HUES6 (cell line): ENCODE results near the gene SPOCD1.

Experiments used
- H3K27ac ChIP-seq: 2 replicates; pipeline ENCODE4 v1.7.0; 2013; ENCODE audit warnings: low read depth, mild to moderate bottlenecking, low read length, inconsistent platforms
- H3K27me3 ChIP-seq: 2 replicates; pipeline ENCODE4 v1.6.1; 2013; ENCODE audit warnings: low read length; ENCODE audit not compliant: control insufficient read depth, insufficient read depth
- H3K36me3 ChIP-seq: 2 replicates; pipeline ENCODE4 v1.6.1; 2013; ENCODE audit warnings: low read length; ENCODE audit not compliant: control insufficient read depth, insufficient read depth
- H3K4me1 ChIP-seq: 2 replicates; pipeline ENCODE4 v1.6.1; 2013; ENCODE audit warnings: low read length; ENCODE audit not compliant: control insufficient read depth, insufficient read depth
- H3K4me3 ChIP-seq: 2 replicates; pipeline ENCODE4 v1.5.1; 2013; ENCODE audit warnings: low read depth, low read length
- H3K9ac ChIP-seq: one replicate; pipeline ENCODE4 v1.6.1; 2013; ENCODE audit warnings: mild to moderate bottlenecking, low read length
- H3K9me3 ChIP-seq: 2 replicates; pipeline ENCODE4 v1.6.1; 2013; ENCODE audit warnings: low read depth, low read length; ENCODE audit not compliant: control insufficient read depth, insufficient read depth

The SPOCD1 gene

GRCh38 chr1:31779687-31780086 is 36.1 kb downstream of the SPOCD1 start:
- peaks cover 14% of the 10 kb centered on the region for H3K27me3 ChIP-seq
- H3K9me3 ChIP-seq, result no peaks in the 10 kb centered on the region
- H3K36me3 ChIP-seq, result no peaks in the 10 kb centered on the region
- no peak overlapping the region for H3K27ac ChIP-seq
- peaks cover 41% of the 10 kb centered on the region for H3K4me1 ChIP-seq
- H3K9ac ChIP-seq, result no peak overlapping the region
- no peak overlapping the region for H3K4me3 ChIP-seq

GRCh38 chr1:31778763-31779488 is 36.9 kb downstream of the SPOCD1 start:
- no peak overlapping the region for H3K4me3 ChIP-seq
- no peaks in the 10 kb centered on the region for H3K36me3 ChIP-seq
- H3K9ac ChIP-seq, result no peak overlapping the region
- no peak overlapping the region for H3K27ac ChIP-seq
- H3K27me3 ChIP-seq, result peaks cover 22% of the 10 kb centered on the region
- H3K4me1 ChIP-seq, result peaks cover 41% of the 10 kb centered on the region
- no peaks in the 10 kb centered on the region for H3K9me3 ChIP-seq

DNA sequence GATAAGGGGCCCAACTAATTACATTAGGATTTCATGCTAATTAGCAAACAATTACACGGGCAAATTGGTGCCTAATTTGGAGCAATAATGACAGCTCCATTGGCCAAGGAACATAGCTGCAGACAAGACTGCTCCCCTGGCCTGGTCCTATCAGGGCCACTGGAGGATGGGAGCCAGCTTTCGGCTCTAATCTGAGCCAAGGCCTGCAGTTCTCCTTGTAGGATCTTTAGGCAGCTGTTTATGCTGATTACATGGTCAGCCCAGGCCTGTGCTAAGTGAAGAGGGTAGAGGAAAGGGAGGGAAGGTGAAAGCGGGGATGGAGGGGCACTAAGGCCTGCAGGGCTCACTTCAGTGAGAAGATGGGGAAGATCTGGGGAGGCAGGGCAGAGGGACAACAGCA is 39.3 kb downstream of the SPOCD1 start:
- Histone ChIP-seq H3K27ac (no peak overlapping the region), H3K4me3 (no peak overlapping the region), H3K9ac (no peak overlapping the region), H3K4me1 (peaks cover 33% of the 10 kb centered on the region), H3K27me3 (peaks cover 46% of the 10 kb centered on the region), H3K9me3 (no peaks in the 10 kb centered on the region), H3K36me3 (no peaks in the 10 kb centered on the region)

GRCh38 chr1:31776032-31776431 is 39.8 kb downstream of the SPOCD1 start:
- H3K4me1 ChIP-seq, result peaks cover 29% of the 10 kb centered on the region
- H3K9ac ChIP-seq, result no peak overlapping the region
- H3K9me3 ChIP-seq, result no peaks in the 10 kb centered on the region
- H3K27ac ChIP-seq, result no peak overlapping the region
- peaks cover 51% of the 10 kb centered on the region for H3K27me3 ChIP-seq
- H3K36me3 ChIP-seq, result no peaks in the 10 kb centered on the region
- H3K4me3 ChIP-seq, result no peak overlapping the region

GRCh38 chr1:31775210-31775999 is 40.4 kb downstream of the SPOCD1 start:
- no peak overlapping the region for H3K9ac ChIP-seq
- H3K4me3 ChIP-seq, result no peak overlapping the region
- H3K27me3 ChIP-seq, result peaks cover 57% of the 10 kb centered on the region
- H3K36me3 ChIP-seq, result no peaks in the 10 kb centered on the region
- H3K9me3 ChIP-seq, result no peaks in the 10 kb centered on the region
- H3K4me1 ChIP-seq, result peaks cover 23% of the 10 kb centered on the region
- no peak overlapping the region for H3K27ac ChIP-seq

DNA sequence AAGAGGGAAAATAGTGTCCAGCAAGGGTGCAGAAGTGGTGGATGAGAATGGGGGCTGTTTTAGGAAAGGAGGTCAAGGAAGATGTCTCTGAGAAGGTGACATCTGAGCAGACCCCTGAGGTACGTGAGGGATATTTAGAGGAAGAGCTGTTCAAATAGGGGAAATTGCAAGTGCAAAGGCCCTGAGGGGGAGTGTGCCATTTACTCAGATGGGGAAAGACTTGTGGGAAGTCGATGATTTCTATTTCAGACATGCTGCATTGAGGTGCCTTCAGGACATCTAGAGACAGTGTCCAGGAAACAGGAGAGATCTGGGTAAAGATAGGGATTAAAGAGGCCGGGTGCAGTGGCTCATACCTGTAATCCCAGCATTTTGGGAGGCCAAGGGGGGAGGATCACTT is 41.3 kb downstream of the SPOCD1 start:
- peaks cover 29% of the 10 kb centered on the region for H3K4me1 ChIP-seq
- H3K9ac ChIP-seq, result no peak overlapping the region
- H3K9me3 ChIP-seq, result no peaks in the 10 kb centered on the region
- peaks cover 60% of the 10 kb centered on the region for H3K27me3 ChIP-seq
- no peaks in the 10 kb centered on the region for H3K36me3 ChIP-seq
- no peak overlapping the region for H3K4me3 ChIP-seq
- no peak overlapping the region for H3K27ac ChIP-seq

- no peaks in the 10 kb centered on the region for H3K36me3 ChIP-seq
- no peaks in the 10 kb centered on the region for H3K9me3 ChIP-seq
- H3K27me3 ChIP-seq, result peaks cover 60% of the 10 kb centered on the region
- peaks cover 33% of the 10 kb centered on the region for H3K4me1 ChIP-seq
- H3K9ac ChIP-seq, result no peak overlapping the region
- H3K4me3 ChIP-seq, result no peak overlapping the region
- no peak overlapping the region for H3K27ac ChIP-seq
Observed at GRCh38 chr1:31773861-31774260, 42.0 kb downstream of the SPOCD1 start.

GRCh38 chr1:31772669-31773248 is 43.1 kb downstream of the SPOCD1 start:
- Histone ChIP-seq H3K4me3 (peak overlapping the region; percentile 60), H3K36me3 (no peaks in the 10 kb centered on the region), H3K27me3 (peaks cover 61% of the 10 kb centered on the region), H3K9me3 (no peaks in the 10 kb centered on the region), H3K4me1 (peaks cover 38% of the 10 kb centered on the region), H3K9ac (no peak overlapping the region), H3K27ac (no peak overlapping the region)

DNA sequence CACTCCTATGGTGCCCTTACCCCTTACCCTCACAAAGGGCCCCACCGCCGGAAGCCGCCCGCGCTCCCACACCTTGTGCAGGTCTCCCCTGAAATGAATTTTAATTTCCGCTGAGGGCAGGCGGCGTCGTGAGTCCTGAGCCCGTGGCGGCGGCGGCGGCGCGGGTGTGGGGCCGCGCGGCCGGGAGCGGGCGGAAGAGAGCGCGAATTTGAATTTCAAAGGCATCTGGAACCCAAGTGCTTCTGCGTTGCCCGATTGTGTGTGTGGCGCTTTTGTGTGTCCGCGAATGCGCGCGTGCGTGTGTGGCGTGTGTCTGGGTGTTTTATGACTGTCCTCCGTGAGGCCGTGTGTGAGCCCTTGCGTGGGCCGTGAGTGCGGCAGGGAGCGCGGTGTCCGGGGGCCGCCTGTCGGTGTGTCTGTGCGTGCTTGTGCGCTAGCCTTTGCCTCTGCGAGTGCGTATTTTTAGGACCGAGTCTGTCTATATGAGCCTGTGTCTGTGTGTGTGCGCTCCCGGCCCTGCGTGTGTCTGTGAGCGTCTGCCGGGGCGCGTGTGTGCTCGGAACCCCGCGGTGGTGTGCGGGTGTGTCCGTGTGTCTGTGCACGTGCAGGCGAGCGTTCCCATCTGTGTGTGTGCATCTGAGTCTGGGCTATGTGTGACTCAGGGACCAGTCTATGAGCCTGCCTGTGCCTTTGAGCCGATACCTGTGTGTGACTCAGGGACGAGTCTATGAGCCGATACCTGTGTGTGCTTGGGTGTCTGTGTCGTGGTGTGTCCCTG is 43.7 kb downstream of the SPOCD1 start:
- H3K4me1 ChIP-seq, result peaks cover 38% of the 10 kb centered on the region
- H3K4me3 ChIP-seq, result peak overlapping the region; percentile 60
- peak overlapping the region; percentile 49 for H3K9ac ChIP-seq
- H3K36me3 ChIP-seq, result no peaks in the 10 kb centered on the region
- no peak overlapping the region for H3K27ac ChIP-seq
- peaks cover 67% of the 10 kb centered on the region for H3K27me3 ChIP-seq
- H3K9me3 ChIP-seq, result no peaks in the 10 kb centered on the region

GRCh38 chr1:31769720-31770390 is 46.0 kb downstream of the SPOCD1 start:
- Histone ChIP-seq H3K36me3 (no peaks in the 10 kb centered on the region), H3K27me3 (peaks cover 57% of the 10 kb centered on the region), H3K4me3 (no peak overlapping the region), H3K27ac (no peak overlapping the region), H3K9me3 (no peaks in the 10 kb centered on the region), H3K9ac (no peak overlapping the region), H3K4me1 (peaks cover 47% of the 10 kb centered on the region)
